Urinary bladder (tissue), 4 donors: ENCODE results near the gene MTPN. TPM values are rescaled to one million over a fixed set of nuclear protein-coding genes. Genes with fewer than 3 reads are reported as not detected.

Experiments
- DNase-seq: peaks from one replicate; pipeline ENCODE4 v3.0.0-alpha.2; 2015; ENCODE audit errors: extremely low spot score
- H3K27ac ChIP-seq: one replicate; pipeline ENCODE4 v1.5.1; 2013; ENCODE audit warnings: low read depth, mild to moderate bottlenecking, moderate library complexity
- H3K36me3 ChIP-seq: one replicate; pipeline ENCODE4 v1.6.1; 2013; ENCODE audit warnings: mild to moderate bottlenecking, moderate library complexity; ENCODE audit not compliant: insufficient read depth
- H3K4me1 ChIP-seq: one replicate; pipeline ENCODE4 v1.6.1; 2013; ENCODE audit warnings: mild to moderate bottlenecking, moderate library complexity; ENCODE audit not compliant: insufficient read depth
- H3K4me3 ChIP-seq: one replicate; pipeline ENCODE4 v1.5.1; 2013; ENCODE audit warnings: low read depth, low read length
- WGBS: extraction: QIAGEN DNeasy Blood & Tissue Kit; methylation state at CpG from one replicate; pipeline ENCODE4 v1.1.7; 2013; 5-methylcytosine and 5-hydroxymethylcytosine counted together
- polyA plus RNA-seq: library from polyadenylated mRNA; stranded (reverse); fragments of 200-250 nt; gene quantifications from one replicate; pipeline ENCODE4 v1.2.3, GENCODE V29; 2013
- total RNA-seq: library from RNA; depleted of rRNA; stranded (reverse); fragments of >200 nt; gene quantifications from one replicate; pipeline ENCODE4 v1.2.3, GENCODE V29; 2014
- donor health status: healthy with polysubstance abuse.
- donor health status: healthy.

MTPN gene, protein sequence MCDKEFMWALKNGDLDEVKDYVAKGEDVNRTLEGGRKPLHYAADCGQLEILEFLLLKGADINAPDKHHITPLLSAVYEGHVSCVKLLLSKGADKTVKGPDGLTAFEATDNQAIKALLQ
- total RNA-seq: 148 TPM
- polyA plus RNA-seq: 118 TPM

- Histone ChIP-seq H3K27ac (peak within 1 kb of the TSS; percentile 79), H3K4me1 (peaks cover 2% of the 10 kb centered on the region), H3K4me3 (peak within 1 kb of the TSS; percentile 84), H3K36me3 (no peaks in the 10 kb centered on the region)
- peak; percentile 92 for DNase-seq
- WGBS: under 1% methylated on average over 47 of the region's 47 CpGs
These were observed at the start of gene MTPN for GRCh38 chr7:135977007-135977741. TSS of gene MTPN (minus strand) at chr7:135977359. CDS start at chr7:135977100, 259 bp downstream.

- WGBS: 85% methylated on average over 2 of the region's 2 CpGs
- no peak for DNase-seq
- Histone ChIP-seq H3K36me3 (no peaks in the 10 kb centered on the region), H3K4me3 (no peak overlapping the region), H3K4me1 (no peaks in the 10 kb centered on the region), H3K27ac (no peak overlapping the region)
These were observed 49.0 kb upstream of the MTPN start for GRCh38 chr7:136026209-136026608.

DNA sequence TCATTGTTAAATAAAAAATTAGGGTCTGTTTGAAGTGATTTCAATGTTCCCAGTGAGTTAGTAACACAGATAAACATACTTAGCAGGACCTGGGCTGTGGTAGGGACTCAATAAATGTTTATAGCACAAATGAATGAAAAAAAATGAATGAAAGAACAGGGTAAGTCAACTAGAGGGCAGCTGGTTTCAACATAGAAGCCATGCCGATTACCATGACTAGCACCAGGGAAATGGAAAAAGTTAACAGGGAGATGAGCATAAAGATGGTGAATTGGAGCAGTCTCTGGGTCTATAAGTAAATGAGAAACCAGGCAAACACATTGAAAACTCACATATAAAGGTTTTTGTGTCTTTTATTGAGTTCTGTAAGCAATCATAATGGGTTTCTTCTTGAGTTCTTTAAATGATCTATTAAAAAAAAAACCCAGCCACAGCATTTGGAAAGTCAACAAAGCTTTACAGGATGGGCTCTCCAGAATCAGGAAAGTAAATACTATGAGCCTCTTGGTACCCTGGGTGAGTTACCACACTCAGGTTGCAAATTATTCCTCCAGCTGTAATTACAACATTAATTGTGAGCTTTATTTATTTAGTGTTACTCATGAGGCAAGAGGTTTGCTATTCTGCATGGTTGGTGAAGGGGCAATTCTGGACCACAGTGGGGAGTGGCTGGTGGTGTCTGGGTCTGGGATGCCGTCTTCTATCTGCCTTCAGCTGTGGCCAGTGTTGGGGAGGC lies 46.1 kb upstream of the MTPN start:
- Histone ChIP-seq H3K36me3 (no peaks in the 10 kb centered on the region), H3K4me3 (no peak overlapping the region), H3K4me1 (no peaks in the 10 kb centered on the region), H3K27ac (no peak overlapping the region)
- WGBS: 88% methylated on average over 2 of the region's 2 CpGs
- no peak for DNase-seq

GRCh38 chr7:136020556-136020955 lies 43.4 kb upstream of the MTPN start:
- no peak overlapping the region for H3K27ac ChIP-seq
- no peak for DNase-seq
- 94% methylated on average over 1 of the region's 1 CpG for WGBS
- H3K4me1 ChIP-seq: no peaks in the 10 kb centered on the region
- H3K4me3 ChIP-seq: no peak overlapping the region
- no peaks in the 10 kb centered on the region for H3K36me3 ChIP-seq

GRCh38 chr7:136018104-136018503 lies 40.9 kb upstream of the MTPN start:
- H3K4me3 ChIP-seq: no peak overlapping the region
- no peaks in the 10 kb centered on the region for H3K4me1 ChIP-seq
- H3K27ac ChIP-seq: no peak overlapping the region
- DNase-seq: no peak
- H3K36me3 ChIP-seq: no peaks in the 10 kb centered on the region
- 96% methylated on average over 2 of the region's 2 CpGs for WGBS

GRCh38 chr7:136016649-136017395 lies 39.7 kb upstream of the MTPN start:
- no peaks in the 10 kb centered on the region for H3K36me3 ChIP-seq
- no peak overlapping the region for H3K27ac ChIP-seq
- 85% methylated on average over 5 of the region's 5 CpGs for WGBS
- DNase-seq: no peak
- H3K4me3 ChIP-seq: no peak overlapping the region
- H3K4me1 ChIP-seq: no peaks in the 10 kb centered on the region

DNA sequence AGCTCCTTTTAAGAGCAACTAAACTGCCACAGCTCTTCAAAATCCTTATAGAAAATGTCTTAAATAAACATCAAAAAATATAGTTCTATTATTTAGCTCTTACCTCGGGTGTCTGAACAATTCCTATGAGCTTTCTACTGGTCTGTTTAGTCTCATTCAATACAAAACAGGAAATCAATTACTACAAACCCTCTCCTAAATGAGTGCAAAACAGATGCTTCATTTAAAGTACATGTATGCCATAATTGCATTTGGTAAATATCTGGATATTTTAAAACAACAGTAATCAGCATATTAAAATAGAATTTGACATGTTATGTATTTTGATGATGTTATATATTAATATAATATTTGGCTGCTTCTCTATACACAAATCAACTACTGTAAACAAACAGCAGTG lies 38.5 kb upstream of the MTPN start:
- H3K4me1 ChIP-seq: no peaks in the 10 kb centered on the region
- no peak overlapping the region for H3K4me3 ChIP-seq
- H3K36me3 ChIP-seq: no peaks in the 10 kb centered on the region
- DNase-seq: no peak
- no peak overlapping the region for H3K27ac ChIP-seq
- 42% methylated on average over 1 of the region's 1 CpG for WGBS

GRCh38 chr7:136014659-136015058 lies 37.5 kb upstream of the MTPN start:
- DNase-seq: no peak
- no peaks in the 10 kb centered on the region for H3K4me1 ChIP-seq
- H3K36me3 ChIP-seq: no peaks in the 10 kb centered on the region
- H3K27ac ChIP-seq: no peak overlapping the region
- 93% methylated on average over 3 of the region's 3 CpGs for WGBS
- no peak overlapping the region for H3K4me3 ChIP-seq

DNA sequence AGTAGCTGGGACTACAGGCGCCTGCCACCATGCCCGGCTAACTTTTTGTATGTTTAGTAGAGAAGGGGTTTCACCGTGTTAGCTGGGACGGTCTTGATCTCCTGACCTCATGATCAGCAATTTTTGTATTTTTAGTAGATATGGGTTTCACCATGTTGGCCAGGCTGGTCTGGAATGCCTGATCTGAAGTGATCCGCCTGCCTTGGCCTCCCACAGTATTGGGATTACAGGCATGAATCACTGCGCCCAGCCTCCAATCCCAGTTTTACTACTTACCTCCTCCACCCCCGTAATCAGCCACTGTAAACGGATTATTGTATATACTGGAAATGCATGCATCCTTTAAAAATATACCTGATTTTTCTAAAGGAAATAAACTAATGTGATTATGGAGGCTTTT lies 35.1 kb upstream of the MTPN start:
- Histone ChIP-seq H3K27ac (no peak overlapping the region), H3K36me3 (no peaks in the 10 kb centered on the region), H3K4me1 (no peaks in the 10 kb centered on the region), H3K4me3 (no peak overlapping the region)
- DNase-seq: no peak
- WGBS: 93% methylated on average over 8 of the region's 8 CpGs

GRCh38 chr7:136009488-136010079 lies 32.4 kb upstream of the MTPN start:
- Histone ChIP-seq H3K27ac (no peak overlapping the region), H3K4me3 (no peak overlapping the region), H3K4me1 (no peaks in the 10 kb centered on the region), H3K36me3 (no peaks in the 10 kb centered on the region)
- no peak for DNase-seq
- WGBS: 27% methylated on average over 4 of the region's 4 CpGs

DNA sequence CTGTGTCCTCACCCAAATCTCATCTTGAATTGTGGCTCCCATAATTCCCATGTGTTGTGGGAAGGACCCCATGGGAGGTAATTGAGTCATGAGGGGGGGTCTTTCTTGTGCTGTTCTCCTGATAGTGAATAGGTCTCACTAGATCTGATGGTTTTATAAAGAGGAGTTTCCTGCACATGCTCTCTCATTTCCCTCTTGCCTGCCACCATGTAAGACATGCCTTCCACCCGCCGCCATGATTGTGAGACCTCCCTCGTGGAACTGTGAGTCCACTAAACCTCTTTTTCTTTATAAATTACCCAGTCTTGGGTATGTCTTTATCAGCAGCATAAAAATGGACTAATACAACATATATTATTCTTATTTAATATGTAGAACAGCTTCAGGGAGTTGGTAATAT lies 29.0 kb upstream of the MTPN start:
- DNase-seq: no peak
- Histone ChIP-seq H3K36me3 (no peaks in the 10 kb centered on the region), H3K4me1 (no peaks in the 10 kb centered on the region), H3K27ac (no peak overlapping the region), H3K4me3 (no peak overlapping the region)
- 95% methylated on average over 3 of the region's 3 CpGs for WGBS

GRCh38 chr7:136004083-136004482 lies 26.9 kb upstream of the MTPN start:
- H3K27ac ChIP-seq: no peak overlapping the region
- 95% methylated on average over 3 of the region's 3 CpGs for WGBS
- no peak for DNase-seq
- H3K36me3 ChIP-seq: no peaks in the 10 kb centered on the region
- H3K4me3 ChIP-seq: no peak overlapping the region
- H3K4me1 ChIP-seq: no peaks in the 10 kb centered on the region

- WGBS: 25% methylated on average over 1 of the region's 1 CpG
- H3K4me3 ChIP-seq: no peak overlapping the region
- H3K4me1 ChIP-seq: no peaks in the 10 kb centered on the region
- H3K27ac ChIP-seq: no peak overlapping the region
- H3K36me3 ChIP-seq: no peaks in the 10 kb centered on the region
- DNase-seq: no peak
These were observed 25.6 kb upstream of the MTPN start for GRCh38 chr7:136002802-136003201.
